H1 (cell line): ENCODE data around the gene GNAQ. TPM values are rescaled to one million over a fixed set of nuclear protein-coding genes. Genes with fewer than 3 reads are reported as not detected.

Experiments used
- ATF2 ChIP-seq: IDR thresholded peaks from 2 replicates; pipeline ENCODE4 v1.6.1; 2012; ENCODE audit warnings: low read length, inconsistent platforms
- BRCA1 ChIP-seq: IDR thresholded peaks from 2 replicates; pipeline ENCODE4 v1.6.1; 2012; ENCODE audit warnings: low read depth, low read length, improper control_type of control experiment
- CBX5 ChIP-seq: fragments of 300-800, 300-1000 bp; sonication (generic); IDR thresholded peaks from 2 replicates; pipeline ENCODE4 v1.7.1; 2016; ENCODE audit warnings: antibody characterized with exemption, low read length, low read depth
- JUN ChIP-seq: IDR thresholded peaks from 2 replicates; pipeline ENCODE4 v1.6.1; 2011; ENCODE audit warnings: low read depth, mild to moderate bottlenecking, improper control_type of control experiment, low read length
- NRF1 ChIP-seq: IDR thresholded peaks from 2 replicates; pipeline ENCODE4 v1.6.1; 2011; ENCODE audit warnings: mild to moderate bottlenecking, low read depth, low read length, improper control_type of control experiment
- POLR2AphosphoS5 ChIP-seq: IDR thresholded peaks from 2 replicates; pipeline ENCODE4 v1.6.1; 2011; ENCODE audit warnings: low read depth, low read length
- SRF ChIP-seq: IDR thresholded peaks from 2 replicates; pipeline ENCODE4 v1.6.1; 2011; ENCODE audit warnings: mild to moderate bottlenecking, low read depth, low read length, moderate library complexity
- polyA plus RNA-seq, 7 experiments: library from polyadenylated mRNA; depleted of rRNA in 3 of 7; stranded (reverse) in 5 of 7; unstranded in 2 of 7; fragments of >200 nt in 5 of 7; fragments of 200-250 nt in 2 of 7; gene quantifications; 1 replicate in 5 of 7; 2 replicates in 1 of 7; 4 replicates in 1 of 7; pipeline versions ENCODE4 v1.2.1 to v1.2.3, GENCODE V29; 2011 to 2013; ENCODE audit warnings: missing spikeins in 2 of 7, mixed read lengths in 2 of 7
- total RNA-seq: library from RNA; stranded (reverse); fragmentation: NEBNext Ultra II Directional; extraction: Animal tissue kit (Norgen Biotek cat#: 25700); gene quantifications from 2 replicates; pipeline ENCODE4 v1.2.1, GENCODE V29; 2021

GNAQ gene
- total and polyA plus RNA-seq, 2 of the 8 experiments (the other 6 are each of a cell fraction or from before 2014, with no cell fraction given): 22.8 to 63.8 TPM

- TF ChIP-seq ATF2 (no peak), POLR2AphosphoS5 (no peak), SRF (no peak), JUN (no peak), BRCA1 (no peak), CBX5 (no peak), NRF1 (no peak)
Measured at GRCh38 chr9:78003730-78004129, 27.9 kb downstream of the GNAQ start (continued).
